PC-3 (cell line): ENCODE results near the gene ARHGEF28. TPM values are rescaled to one million over a fixed set of nuclear protein-coding genes. Genes with fewer than 3 reads are reported as not detected.

ENCODE experiments used
- ATAC-seq: fragments of 200-7000 bp; cut with Tn5 transposase; 2 replicates; pipeline ENCODE4 v1.9.1; 2020; ENCODE audit warnings: mild to moderate bottlenecking, moderate library complexity
- BruUV-seq: library from RNA; stranded (reverse); fragments of 400-500 nt; replicated peaks from 2 replicates; lab custom pipeline; 2021; lab: Mats Ljungman, UMichigan
- CTCF ChIA-PET: fragments of 300-600 bp; sonication (Branson Sonifier 250); formaldehyde crosslinking; loops from one replicate; lab custom pipeline; 2022; ENCODE audit warnings: antibody characterized with exemption; lab: Charles Lee
- POLR2A ChIA-PET: fragments of 300-600 bp; sonication (Branson Sonifier 250); formaldehyde crosslinking; loops from one replicate; lab custom pipeline; 2022; ENCODE audit warnings: antibody characterized with exemption; ENCODE audit not compliant: unreplicated experiment; lab: Charles Lee
- DNase-seq: peaks from one replicate; pipeline ENCODE4 v3.0.0-alpha.2; 2015
- H2AFZ ChIP-seq: fragments of 300-600 bp; sonication (generic); 2 replicates; pipeline ENCODE4 v1.6.0; 2016; ENCODE audit warnings: antibody characterized with exemption, low read length
- H3F3A ChIP-seq: fragments of 300-600 bp; sonication (generic); one replicate; pipeline ENCODE4 v1.6.0; 2017; ENCODE audit warnings: antibody characterized with exemption, low read length, control low read depth, mild to moderate bottlenecking; ENCODE audit not compliant: unreplicated experiment
- H3K27ac ChIP-seq: fragments of 300-600 bp; sonication (generic); 2 replicates; pipeline ENCODE4 v1.5.1; 2016; ENCODE audit warnings: mild to moderate bottlenecking, low read length
- H3K27me3 ChIP-seq: fragments of 300-600 bp; sonication (generic); 2 replicates; pipeline ENCODE4 v1.6.1; 2016; ENCODE audit warnings: low read length, mixed read lengths
- H3K36me3 ChIP-seq: fragments of 300-600 bp; sonication (generic); 2 replicates; pipeline ENCODE4 v1.6.1; 2016; ENCODE audit warnings: low read depth, mixed run types, low read length, mixed read lengths
- H3K4me1 ChIP-seq: fragments of 300-600 bp; sonication (generic); 2 replicates; pipeline ENCODE4 v1.5.1; 2016; ENCODE audit warnings: low read length; ENCODE audit not compliant: insufficient read depth
- H3K4me2 ChIP-seq: fragments of 300-600 bp; sonication (generic); 2 replicates; pipeline ENCODE4 v1.6.0; 2016; ENCODE audit warnings: low read length
- H3K4me3 ChIP-seq: fragments of 300-600 bp; sonication (generic); 2 replicates; pipeline ENCODE4 v1.5.1; 2016; ENCODE audit warnings: mild to moderate bottlenecking, low read length, mixed read lengths
- H3K79me2 ChIP-seq: fragments of 300-600 bp; sonication (generic); 2 replicates; pipeline ENCODE4 v1.6.1; 2017; ENCODE audit warnings: low read length, mixed read lengths
- H3K9ac ChIP-seq: fragments of 300-600 bp; sonication (generic); 2 replicates; pipeline ENCODE4 v1.6.0; 2016; ENCODE audit warnings: mild to moderate bottlenecking, low read length
- H3K9me2 ChIP-seq: fragments of 300-600 bp; sonication (generic); replicated peaks from 2 replicates; pipeline ENCODE4 v1.6.1; 2016; ENCODE audit warnings: mixed run types, low read length, mixed read lengths
- H3K9me3 ChIP-seq: fragments of 300-600 bp; sonication (generic); 2 replicates; pipeline ENCODE4 v1.6.1; 2016; ENCODE audit warnings: low read length, mixed read lengths
- H4K20me1 ChIP-seq: fragments of 300-600 bp; sonication (generic); 2 replicates; pipeline ENCODE4 v1.6.1; 2016; ENCODE audit warnings: low read length, mixed read lengths
- EZH2 ChIP-seq: fragments of 300-600 bp; sonication (generic); IDR thresholded peaks from one replicate; pipeline ENCODE4 v1.6.1; 2017; ENCODE audit warnings: antibody characterized with exemption, mild to moderate bottlenecking, low read length; ENCODE audit not compliant: unreplicated experiment
- EZH2phosphoT487 ChIP-seq: fragments of 300-600 bp; sonication (generic); IDR thresholded peaks from 2 replicates; pipeline ENCODE4 v1.6.1; 2018; ENCODE audit warnings: mild to moderate bottlenecking, antibody characterized with exemption, low read length, borderline replicate concordance
- intact Hi-C: fragments of 100-400 bp; cut with micrococcal nuclease; formaldehyde crosslinking; loops from 2 replicates; pipeline ENCODE4 v1.9.0; 2023
- total RNA-seq: library from RNA; depleted of rRNA; stranded (reverse); fragments of >200 nt; gene quantifications from 2 replicates; pipeline ENCODE4 v1.2.3, GENCODE V29; 2014
- TF ChIP-seq, protein P1 (sequence below): fragments of 300-600 bp; sonication (generic); conservative IDR thresholded peaks from 2 replicates; pipeline ENCODE4 v1.5.1; 2017; ENCODE audit warnings: antibody characterized with exemption, low read depth, mild to moderate bottlenecking, low read length

ARHGEF28 gene
- total RNA-seq, 1 experiment from 2014 or later = 24.2 TPM

DNA sequence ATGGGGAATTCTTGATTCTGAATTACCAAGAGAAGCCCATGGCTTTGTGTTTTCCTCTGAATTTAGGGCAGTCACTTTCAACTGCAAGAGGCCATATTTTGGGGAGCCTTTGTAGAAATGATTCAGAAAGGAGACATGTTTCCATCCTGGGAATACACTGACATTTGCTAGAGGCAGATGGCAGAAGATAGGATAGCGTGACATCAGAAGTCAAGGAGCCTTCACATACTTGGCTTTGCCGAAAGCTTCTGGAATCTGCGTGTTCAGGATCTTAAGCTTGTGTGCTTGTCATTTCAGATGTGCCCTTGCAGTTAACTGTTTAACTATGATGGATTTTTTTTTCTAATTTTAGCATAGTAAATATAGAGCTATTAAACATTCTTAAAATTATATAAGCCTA, 296.2 kb downstream of the ARHGEF28 start:
- BruUV-seq = no TSS peak
- Histone ChIP-seq H2AFZ (no peak overlapping the region), H3K9me2 (no peaks in the 10 kb centered on the region), H3K79me2 (no peaks in the 10 kb centered on the region), H3K4me2 (no peak overlapping the region), H3K27ac (no peak overlapping the region), H3K9ac (no peak overlapping the region), H3K36me3 (no peaks in the 10 kb centered on the region; the same call in 1 of the 2 replicates), H3K4me1 (no peaks in the 10 kb centered on the region), H4K20me1 (no peaks in the 10 kb centered on the region), H3K27me3 (no peaks in the 10 kb centered on the region), H3K4me3 (no peak overlapping the region), H3K9me3 (no peaks in the 10 kb centered on the region), H3F3A (no peaks in the 10 kb centered on the region)
- no peak for DNase-seq
- ATAC-seq = no peak
- CTCF ChIA-PET = no interaction called here
- POLR2A ChIA-PET = no interaction called here
- intact Hi-C loops = no loop called here
- TF ChIP-seq, protein P1, sequence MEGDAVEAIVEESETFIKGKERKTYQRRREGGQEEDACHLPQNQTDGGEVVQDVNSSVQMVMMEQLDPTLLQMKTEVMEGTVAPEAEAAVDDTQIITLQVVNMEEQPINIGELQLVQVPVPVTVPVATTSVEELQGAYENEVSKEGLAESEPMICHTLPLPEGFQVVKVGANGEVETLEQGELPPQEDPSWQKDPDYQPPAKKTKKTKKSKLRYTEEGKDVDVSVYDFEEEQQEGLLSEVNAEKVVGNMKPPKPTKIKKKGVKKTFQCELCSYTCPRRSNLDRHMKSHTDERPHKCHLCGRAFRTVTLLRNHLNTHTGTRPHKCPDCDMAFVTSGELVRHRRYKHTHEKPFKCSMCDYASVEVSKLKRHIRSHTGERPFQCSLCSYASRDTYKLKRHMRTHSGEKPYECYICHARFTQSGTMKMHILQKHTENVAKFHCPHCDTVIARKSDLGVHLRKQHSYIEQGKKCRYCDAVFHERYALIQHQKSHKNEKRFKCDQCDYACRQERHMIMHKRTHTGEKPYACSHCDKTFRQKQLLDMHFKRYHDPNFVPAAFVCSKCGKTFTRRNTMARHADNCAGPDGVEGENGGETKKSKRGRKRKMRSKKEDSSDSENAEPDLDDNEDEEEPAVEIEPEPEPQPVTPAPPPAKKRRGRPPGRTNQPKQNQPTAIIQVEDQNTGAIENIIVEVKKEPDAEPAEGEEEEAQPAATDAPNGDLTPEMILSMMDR = no peak
- no peak for TF ChIP-seq EZH2phosphoT487
- no peak for TF ChIP-seq EZH2

DNA sequence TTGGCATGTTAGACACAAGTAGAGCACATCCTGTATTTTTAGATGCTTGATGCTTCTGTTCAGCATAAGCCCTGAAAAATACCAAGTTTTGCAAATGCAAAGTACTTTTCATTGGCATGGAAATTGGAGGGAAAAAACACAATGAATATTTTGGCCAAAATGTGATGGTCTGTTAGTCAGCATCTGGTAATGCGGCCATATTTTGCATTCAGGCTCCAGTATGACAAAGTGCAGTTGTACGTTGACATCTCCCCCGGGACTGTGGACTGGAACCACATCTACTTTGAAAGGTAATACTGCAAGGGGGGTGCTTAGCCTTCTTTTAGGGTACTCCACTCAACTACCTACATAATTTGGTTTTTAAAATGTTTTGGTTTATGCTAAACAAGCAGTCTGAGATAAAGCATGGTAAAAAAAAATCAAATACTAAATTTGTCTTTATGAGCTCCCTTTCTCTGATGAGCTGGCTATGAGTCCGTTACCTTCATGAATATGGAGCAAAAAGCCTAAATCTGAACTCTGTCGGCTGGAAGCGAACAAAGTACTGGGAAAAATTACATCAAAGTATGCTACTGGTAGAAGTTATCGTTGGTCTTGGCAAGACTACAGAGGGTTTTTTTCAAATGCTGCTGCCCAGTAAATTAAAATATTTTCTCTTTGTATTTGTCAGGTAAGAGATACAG, 297.0 kb downstream of the ARHGEF28 start:
- no peaks in the 10 kb centered on the region; the same call in 1 of the 2 replicates for H3K36me3 ChIP-seq
- H3K9me3 ChIP-seq = no peaks in the 10 kb centered on the region
- no TSS peak for BruUV-seq
- no peaks in the 10 kb centered on the region for H3K4me1 ChIP-seq
- H3K9ac ChIP-seq = no peak overlapping the region
- H3K9me2 ChIP-seq = no peaks in the 10 kb centered on the region
- ATAC-seq (no peak), DNase-seq (no peak)
- H3K79me2 ChIP-seq = no peaks in the 10 kb centered on the region
- H3K27me3 ChIP-seq = no peaks in the 10 kb centered on the region
- H4K20me1 ChIP-seq = no peaks in the 10 kb centered on the region
- CTCF ChIA-PET = interaction anchor here (0.7 kb wide), 1 partner anchor 15 kb away, joined by 3 read pairs; no protein-coding TSS in a partner anchor
- POLR2A ChIA-PET = no interaction called here
- no peak overlapping the region for H3K4me3 ChIP-seq
- TF ChIP-seq EZH2phosphoT487 (no peak), EZH2 (no peak)
- TF ChIP-seq, protein P1 = no peak
- no peak overlapping the region for H3K4me2 ChIP-seq
- intact Hi-C loops = no loop called here
- no peak overlapping the region for H2AFZ ChIP-seq
- no peak overlapping the region for H3K27ac ChIP-seq
- H3F3A ChIP-seq = no peaks in the 10 kb centered on the region

DNA sequence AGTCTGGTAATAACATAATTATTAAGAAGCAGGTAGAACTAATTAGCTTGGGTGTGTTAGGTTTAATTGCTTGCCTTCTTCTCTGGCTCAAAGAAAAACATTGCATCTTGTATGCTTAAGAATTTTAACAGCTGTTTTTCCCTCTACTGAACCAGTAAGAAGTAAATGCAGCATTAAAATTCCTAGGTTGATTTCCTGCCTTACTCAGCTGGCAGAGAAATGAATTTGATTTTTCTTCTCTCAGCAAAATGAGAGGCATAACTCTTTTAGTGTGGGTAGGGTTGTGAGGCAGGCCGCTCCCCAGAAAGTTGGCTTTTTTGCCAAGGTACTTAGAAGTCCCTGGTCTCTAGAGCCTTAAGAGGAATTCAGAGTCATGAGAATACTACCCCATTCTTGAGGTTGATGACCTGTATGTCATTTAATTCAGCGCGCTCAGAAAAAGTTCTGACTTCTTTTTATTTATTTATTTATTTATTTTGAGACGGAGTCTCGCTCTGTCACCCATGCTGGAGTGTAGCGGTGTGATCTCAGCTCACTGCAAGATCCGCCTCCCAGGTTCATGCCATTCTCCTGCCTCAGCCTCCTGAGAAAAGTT, 302.6 kb downstream of the ARHGEF28 start:
- no peaks in the 10 kb centered on the region for H3K27me3 ChIP-seq
- H3K27ac ChIP-seq = no peak overlapping the region
- ATAC-seq (no peak), DNase-seq (no peak)
- TF ChIP-seq EZH2 (no peak), EZH2phosphoT487 (no peak)
- TF ChIP-seq, protein P1 = no peak
- H3K9me2 ChIP-seq = no peaks in the 10 kb centered on the region
- no peaks in the 10 kb centered on the region; the same call in 1 of the 2 replicates for H3K36me3 ChIP-seq
- BruUV-seq = no TSS peak
- H3K4me2 ChIP-seq = no peak overlapping the region
- intact Hi-C loops = no loop called here
- no peak overlapping the region for H3K9ac ChIP-seq
- H3K9me3 ChIP-seq = no peaks in the 10 kb centered on the region
- H3F3A ChIP-seq = no peaks in the 10 kb centered on the region
- H3K4me1 ChIP-seq = no peaks in the 10 kb centered on the region
- ChIA-PET CTCF (no interaction called here), POLR2A (no interaction called here)
- H2AFZ ChIP-seq = no peak overlapping the region
- H4K20me1 ChIP-seq = no peaks in the 10 kb centered on the region
- no peak overlapping the region for H3K4me3 ChIP-seq
- H3K79me2 ChIP-seq = no peaks in the 10 kb centered on the region
